HG03159 (cell line): Measurements from ENCODE around the gene BPI.
"Not testable (repeated sequence)": the region's sequence is repeated elsewhere in the genome, so short reads cannot be mapped to it uniquely, and the experiment has no call there.

Experiments
- ATAC-seq: cut with Tn5 transposase; IDR thresholded peaks from one replicate; pipeline ENCODE4 v1.9.1; 2021; ENCODE audit warnings: mild to moderate bottlenecking, moderate library complexity; ENCODE audit not compliant: unreplicated experiment

The BPI gene

GRCh38 chr20:38277691-38278090, 26.3 kb upstream of the BPI start:
- no peak for ATAC-seq

DNA sequence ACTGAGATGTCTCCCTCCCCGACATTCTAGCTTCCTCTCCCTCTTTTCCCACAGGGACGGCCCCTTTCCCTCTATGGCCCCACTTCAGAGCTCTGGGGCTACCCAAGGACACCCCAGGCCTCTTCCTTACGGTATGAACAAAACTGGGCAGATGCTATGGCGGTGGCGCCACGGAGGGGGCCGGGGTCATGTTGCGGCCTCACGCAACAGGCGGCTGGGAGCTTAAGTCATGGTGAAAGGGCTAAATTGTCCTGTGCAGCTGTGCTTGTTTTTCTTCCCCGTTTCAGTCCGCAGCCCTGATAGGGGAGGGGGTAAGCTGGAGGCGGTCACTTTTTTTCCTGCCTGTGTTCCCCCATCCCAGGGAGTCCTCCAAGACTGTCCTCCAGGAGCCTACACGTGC, 25.8 kb upstream of the BPI start:
- ATAC-seq: no peak

- ATAC-seq: no peak
Measured at GRCh38 chr20:38278763-38279162, 25.2 kb upstream of the BPI start.

DNA sequence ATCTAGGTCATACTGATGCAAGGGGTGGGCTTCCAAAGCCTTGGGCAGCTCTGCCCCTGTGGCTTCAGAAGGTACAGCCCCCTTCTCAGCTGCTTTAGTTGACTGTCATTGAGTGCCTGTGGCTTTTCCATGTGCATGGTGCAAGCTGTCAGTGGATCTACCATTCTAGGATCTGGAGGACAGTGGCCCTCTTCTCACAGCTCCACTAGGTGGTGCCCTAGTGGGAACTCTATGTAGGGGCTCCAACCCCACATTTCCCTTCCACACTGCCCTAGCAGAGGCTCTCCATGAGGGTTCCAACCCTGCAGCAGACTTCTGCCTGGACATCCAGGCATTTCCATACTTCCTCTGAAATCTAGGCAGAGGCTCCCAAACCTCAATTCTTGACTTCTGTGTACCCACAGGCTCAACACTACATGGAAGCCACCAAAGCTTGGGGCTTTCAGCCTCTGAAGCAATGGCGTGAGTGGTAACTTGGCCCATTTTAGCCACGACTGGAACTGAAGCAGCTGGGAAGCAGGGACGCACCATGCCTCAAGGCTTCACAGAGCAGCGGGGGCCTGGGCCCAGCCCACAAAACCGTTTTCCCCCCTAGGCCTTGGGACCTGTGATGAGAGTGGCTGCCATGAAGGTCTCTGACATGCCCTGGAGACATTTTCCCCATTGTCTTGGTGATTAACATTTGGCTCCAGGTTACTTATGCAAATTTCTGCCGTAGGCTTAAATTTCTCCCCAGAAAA, 22.6 kb upstream of the BPI start:
- ATAC-seq: not testable (repeated sequence)

DNA sequence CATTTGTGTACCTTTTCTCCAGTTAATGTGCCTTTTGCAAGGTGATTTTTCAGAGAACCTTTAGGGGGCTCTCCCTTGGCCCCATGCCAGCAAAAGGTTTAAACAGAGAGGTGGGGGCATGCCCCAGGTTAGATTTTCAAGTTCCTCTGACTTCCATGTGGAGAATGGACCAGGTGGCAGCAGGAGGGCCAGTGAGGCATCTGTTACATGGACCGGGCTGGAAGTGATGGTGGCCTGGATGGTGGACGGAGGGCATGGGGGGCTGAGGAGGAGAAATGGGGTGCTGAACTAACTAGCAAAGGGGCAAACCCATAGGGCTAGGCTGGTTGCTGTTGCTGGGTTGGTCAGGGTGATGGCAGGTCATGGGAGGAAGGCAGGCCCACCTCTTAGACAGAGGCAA, 20.7 kb upstream of the BPI start:
- ATAC-seq: no peak

DNA sequence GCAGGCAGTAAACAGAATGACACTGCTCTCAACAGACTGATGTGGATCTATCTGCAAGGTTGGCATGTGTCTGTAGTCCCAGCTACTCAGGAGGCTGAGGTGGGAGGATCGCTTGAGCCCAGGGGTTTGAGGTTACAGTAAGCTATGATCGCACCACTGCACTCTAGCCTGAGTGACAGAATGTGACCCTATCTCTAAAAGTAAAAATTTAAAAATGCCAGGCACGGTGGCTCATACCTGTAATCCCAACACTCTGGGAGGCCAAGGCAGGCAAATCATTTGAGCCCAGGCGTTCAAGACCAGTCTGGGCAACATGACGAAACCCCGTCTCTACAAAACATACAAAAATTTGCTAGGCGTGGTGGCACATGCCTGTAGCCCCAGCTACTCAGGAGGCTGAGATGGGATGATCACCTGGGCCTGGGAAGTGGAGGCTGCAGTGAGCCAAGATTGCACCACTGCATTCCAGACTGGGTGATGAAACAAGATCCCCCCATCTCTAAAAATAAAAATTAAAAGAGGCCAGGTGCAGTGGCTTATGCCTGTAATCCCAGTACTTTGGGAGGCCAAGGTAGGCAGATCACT, 19.8 kb upstream of the BPI start:
- ATAC-seq: not testable (repeated sequence)

- no peak for ATAC-seq
Measured at GRCh38 chr20:38284893-38285444, 19.0 kb upstream of the BPI start.

- no peak for ATAC-seq
Measured at GRCh38 chr20:38286586-38287531, 17.1 kb upstream of the BPI start.

- no peak for ATAC-seq
Measured at GRCh38 chr20:38290829-38291814, 12.8 kb upstream of the BPI start.

- no peak for ATAC-seq
Measured at GRCh38 chr20:38291966-38292365, 12.0 kb upstream of the BPI start.

DNA sequence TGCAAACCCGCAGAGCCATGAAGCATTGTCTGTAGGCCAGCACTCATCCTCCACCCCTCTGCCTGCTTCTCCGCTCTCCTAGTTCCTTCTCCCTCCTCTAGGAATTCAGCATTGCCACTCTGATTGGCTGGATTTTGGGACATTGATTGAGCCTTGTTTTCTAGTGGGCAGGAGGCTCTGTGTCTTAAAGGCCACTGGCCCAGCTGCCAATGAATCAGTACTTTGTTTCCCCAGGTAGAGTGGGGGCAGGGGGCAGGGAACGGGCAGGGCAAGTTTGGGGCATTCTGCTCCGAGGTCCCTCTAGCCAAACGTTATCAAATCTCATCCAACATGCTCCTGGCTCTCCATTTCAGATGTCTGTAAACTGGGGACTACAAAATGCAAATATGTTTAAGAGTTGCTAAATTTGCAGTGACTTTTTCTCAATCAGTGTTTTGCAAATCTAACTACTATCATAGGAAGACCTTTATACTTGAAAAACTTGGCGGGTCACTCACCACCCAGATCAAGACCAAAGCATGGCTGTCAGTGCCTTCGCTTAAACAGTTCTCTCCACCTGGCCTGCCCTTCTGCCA, 10.4 kb upstream of the BPI start:
- no peak for ATAC-seq

GRCh38 chr20:38294076-38294591, 9.8 kb upstream of the BPI start:
- ATAC-seq: no peak

- ATAC-seq: no peak
Measured at GRCh38 chr20:38295811-38296210, 8.1 kb upstream of the BPI start.

DNA sequence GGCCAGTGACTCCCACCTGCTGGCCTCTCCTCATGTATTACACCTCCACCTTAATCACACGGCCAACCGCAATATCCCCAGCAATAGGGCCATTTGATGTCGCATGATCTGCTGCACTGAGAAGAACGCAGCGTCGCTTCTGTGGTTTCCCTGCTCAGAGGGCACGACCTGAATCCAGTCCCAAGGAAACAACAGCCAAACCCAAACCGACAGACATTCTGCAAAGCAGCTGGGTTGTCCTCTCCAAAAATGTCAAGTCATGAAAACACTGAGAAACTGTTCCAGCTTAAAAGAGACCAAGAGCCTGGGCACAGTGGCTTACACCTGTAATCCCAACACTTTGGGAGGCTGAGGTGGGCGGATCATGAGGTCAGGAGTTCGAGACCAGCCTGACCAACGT, 7.5 kb upstream of the BPI start:
- no peak for ATAC-seq

- no peak for ATAC-seq
Measured at GRCh38 chr20:38297916-38298674, 5.9 kb upstream of the BPI start.

- ATAC-seq: no peak
Measured at GRCh38 chr20:38298768-38299288, 5.1 kb upstream of the BPI start.

DNA sequence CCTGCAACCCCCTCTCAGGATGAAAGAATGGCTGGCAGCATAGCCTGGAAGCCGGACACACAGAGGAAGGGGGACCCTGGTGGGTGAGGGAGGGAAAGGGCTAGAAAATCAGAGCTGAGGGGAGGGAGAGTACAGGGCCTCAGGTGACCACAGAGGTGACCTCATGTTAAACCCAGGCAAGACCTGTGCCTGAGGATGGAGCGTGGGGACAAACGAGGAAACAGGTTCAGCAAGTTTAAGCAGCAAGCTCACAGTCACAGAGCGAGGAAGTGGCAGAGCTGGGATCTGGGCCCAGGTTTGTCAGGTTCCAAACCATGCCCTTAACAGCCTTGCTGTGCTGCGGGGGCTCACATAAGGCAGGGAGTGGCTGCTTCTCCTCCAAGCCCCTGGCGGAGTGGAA, 4.0 kb upstream of the BPI start:
- ATAC-seq: no peak

- ATAC-seq: no peak
Measured at GRCh38 chr20:38300438-38300837, 3.5 kb upstream of the BPI start.

DNA sequence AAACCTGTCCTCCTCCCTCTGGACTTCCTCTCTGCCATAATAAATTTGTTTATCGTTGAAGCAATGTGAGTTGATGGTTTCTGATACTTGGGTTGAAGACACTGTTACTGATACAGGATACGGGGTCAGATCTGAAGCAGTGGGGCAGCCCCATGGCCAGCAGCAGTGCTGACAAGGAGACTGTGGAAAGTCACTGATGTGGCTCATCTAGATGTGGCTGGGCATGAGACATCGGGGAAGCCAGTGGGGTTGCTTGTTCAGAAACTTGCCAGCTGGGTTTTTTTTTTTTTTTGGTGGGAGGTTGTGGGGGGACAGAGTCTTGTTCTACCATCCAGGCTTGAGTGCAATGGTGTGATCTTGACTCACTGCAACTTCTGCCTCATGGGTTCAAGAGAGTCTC, 2.6 kb upstream of the BPI start:
- ATAC-seq: no peak
